ENCODE results near the gene SEC63.
"Not testable (repeated sequence)": the region's sequence is repeated elsewhere in the genome, so short reads cannot be mapped to it uniquely, and the experiment has no call there.

SEC63 gene

DNA sequence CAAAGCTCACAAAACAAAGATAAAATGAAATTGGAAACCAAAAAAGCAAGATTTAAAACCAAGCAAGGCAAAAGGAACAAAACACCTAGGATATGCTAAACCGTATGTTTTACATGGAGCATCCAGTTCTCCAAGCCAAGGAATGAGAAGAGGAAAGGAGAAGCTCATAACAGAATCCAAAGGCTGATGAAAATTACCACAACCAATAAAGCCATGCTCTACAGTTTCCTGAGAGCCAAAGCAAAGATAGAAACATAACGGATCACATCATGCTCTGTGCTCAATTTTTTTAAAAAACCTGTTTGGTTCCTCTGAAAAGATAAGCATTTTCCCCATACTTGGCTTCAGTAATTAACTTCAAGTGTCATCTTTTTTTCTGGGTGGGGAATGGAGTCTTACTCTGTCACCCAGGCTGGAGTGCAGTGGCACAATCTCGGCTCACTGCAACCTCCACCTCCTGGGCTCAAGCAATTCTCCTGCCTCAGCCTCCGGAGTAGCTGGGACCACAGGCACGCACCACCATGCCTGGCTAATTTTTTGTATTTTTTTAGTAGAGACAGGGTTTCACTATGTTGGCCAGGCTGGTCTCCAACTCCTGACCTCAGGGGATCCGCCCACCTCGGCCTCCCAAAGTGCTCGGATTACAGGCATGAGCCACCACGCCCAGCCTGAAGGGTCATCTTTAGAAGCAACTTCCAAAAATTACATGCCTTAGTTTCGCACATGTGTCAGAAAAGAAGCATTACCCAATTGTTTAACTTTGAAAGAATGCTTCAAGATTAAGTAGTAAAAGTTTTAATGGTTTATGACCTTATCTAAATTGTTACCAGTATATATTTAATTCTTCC is 31.1 kb downstream of the SEC63 start:
- not testable (repeated sequence) for DNase-seq

DNA sequence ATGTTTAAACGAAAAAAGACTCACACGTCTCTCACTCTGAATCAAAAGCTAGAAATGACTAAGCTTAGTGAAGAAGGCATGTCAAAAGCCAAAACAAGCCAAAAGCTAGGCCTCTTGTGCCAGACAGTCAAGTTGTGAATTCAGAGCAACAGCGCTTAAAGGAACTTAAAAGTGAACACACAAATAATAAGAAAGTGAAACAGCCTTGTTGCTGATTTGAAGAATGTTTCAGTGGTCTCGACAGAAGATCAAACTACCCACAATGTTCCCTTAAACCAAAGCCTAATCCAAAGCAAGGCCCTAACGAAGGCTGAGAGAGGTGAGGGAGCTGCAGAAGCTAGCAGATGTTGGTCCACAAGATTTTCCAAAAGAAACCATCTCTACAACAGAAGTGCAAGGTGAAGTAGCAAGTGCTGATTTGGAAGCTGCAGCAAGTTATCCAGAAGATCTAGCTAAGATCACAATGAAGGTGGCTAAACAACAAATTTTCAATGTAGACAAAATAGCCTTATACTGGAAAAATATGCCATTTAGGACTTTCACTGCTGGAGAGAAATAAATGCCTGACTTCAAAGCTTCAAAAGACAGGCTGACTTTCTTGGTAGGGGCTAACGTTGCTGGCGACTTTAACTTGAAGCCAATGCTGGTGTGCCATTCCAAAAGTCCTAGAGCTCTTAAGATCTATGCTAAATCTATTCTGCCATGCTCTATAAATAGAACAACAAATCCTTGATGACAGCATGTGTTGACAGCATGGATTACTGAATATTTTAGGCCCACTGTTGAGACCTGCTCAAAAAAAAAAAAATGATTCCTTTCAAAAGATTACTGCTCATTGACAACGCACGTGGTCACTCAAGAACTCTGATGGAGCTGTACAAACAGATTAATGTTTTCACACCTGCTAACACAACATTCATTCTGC is 40.3 kb downstream of the SEC63 start:
- DNase-seq = peak; percentile 47

GRCh38 chr6:107916961-107917360 is 41.0 kb downstream of the SEC63 start:
- not testable (repeated sequence) for DNase-seq

DNA sequence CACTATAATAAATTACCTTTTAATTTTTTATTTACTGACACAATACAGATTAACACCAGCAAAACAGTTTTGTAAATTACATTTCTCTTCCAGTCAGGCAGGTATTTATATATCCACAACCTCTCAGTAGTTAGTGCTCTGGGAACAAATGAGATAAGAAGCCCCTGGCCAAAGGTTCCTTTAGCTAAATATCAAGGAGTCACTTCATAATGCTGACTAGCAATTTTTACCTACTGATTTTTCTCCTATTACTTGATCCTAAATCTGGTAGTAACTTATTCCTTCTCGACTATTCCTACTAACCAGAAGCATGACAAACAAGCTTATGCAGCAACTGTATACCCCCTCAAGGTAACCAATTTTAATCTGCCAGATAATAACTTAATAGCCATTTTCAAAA is 46.3 kb downstream of the SEC63 start:
- DNase-seq = no peak

- DNase-seq = no peak
Measured at GRCh38 chr6:107894809-107895396, 63.1 kb downstream of the SEC63 start.

- not testable (repeated sequence) for DNase-seq
Measured at GRCh38 chr6:107890431-107890830, 67.6 kb downstream of the SEC63 start.

DNA sequence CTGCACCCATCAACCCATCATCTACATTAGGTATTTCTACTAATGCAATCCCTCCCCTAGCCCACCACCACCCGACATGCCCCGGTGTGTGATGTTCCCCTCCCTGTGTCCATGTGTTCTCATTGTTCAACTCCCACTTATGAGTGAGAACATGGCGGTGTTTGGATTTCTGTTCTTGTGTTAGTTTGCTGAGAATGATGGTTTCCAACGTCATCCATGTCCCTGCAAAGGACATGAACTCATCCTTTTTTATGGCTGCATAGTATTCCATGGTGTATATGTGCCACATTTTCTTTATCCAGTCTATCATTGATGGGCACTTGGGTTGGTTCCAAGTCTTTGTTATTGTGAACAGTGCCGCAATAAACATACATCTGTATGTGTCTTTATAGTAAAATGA is 72.1 kb downstream of the SEC63 start:
- not testable (repeated sequence) for DNase-seq

GRCh38 chr6:107879941-107880340 is 78.1 kb downstream of the SEC63 start:
- DNase-seq = no peak

- no peak for DNase-seq
Measured at GRCh38 chr6:107877968-107878367, 80.0 kb downstream of the SEC63 start.

DNA sequence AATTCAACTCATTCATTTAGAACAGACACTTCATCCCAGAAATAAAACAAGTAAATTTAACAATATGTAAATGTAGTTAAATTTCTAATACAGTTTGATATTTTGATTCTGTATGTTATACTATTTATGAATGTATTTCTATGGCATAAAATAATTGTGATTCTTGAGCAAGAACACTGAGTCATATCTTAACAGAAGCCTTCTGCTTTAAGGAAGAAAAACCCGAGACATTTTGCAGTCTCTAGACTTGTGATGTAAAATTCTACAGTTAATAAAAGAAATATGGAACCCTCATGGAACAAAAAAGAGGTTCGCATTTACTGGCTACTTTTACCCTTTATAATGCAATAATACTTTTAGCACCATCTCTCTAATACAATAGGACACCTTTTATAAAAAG is 86.0 kb downstream of the SEC63 start:
- DNase-seq = no peak

DNA sequence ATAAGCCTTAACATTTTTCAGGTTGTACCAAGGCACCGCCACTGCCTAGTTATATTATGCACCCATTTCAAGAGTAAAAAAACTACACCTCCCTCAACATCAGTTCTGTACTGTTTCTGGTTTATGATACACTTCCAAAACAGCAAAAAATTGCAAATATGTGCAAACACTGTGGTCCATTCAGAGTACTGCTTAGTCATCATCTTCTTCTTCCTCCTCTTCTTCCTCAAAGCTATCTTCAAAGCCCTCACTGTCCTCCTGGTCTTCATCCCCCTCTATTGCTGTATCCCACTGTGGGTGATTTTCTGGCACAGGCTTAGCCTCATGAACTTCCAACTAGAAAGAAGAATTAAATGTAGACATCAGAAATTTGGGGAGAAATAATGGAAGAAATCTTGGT is 86.5 kb downstream of the SEC63 start:
- not testable (repeated sequence) for DNase-seq

- no peak for DNase-seq
Measured at GRCh38 chr6:107871016-107871415, 87.0 kb downstream of the SEC63 start.

DNA sequence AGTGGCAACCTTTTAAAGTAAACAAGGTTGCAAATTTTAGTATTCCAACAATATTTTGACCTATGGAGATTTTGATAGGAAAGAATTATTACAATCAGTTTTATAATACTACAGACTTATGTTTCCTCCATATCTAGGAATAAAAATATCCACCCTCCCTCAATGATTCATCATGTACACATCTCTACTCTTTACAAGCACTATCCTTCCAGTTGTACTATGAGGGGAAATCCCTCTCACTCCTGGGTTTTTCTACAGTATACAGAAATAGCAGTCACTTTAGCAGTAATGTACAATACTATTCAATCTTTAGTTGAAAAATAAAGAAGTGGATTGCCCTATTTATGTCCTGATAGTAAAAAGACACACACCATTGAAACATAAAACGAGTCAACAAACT is 87.6 kb downstream of the SEC63 start:
- no peak for DNase-seq

- peak; percentile 46 for DNase-seq
Measured at GRCh38 chr6:107869871-107870270, 88.1 kb downstream of the SEC63 start.

GRCh38 chr6:107868867-107869611 is 89.0 kb downstream of the SEC63 start:
- no peak for DNase-seq

GRCh38 chr6:107867302-107867615 is 90.7 kb downstream of the SEC63 start:
- DNase-seq = no peak

DNA sequence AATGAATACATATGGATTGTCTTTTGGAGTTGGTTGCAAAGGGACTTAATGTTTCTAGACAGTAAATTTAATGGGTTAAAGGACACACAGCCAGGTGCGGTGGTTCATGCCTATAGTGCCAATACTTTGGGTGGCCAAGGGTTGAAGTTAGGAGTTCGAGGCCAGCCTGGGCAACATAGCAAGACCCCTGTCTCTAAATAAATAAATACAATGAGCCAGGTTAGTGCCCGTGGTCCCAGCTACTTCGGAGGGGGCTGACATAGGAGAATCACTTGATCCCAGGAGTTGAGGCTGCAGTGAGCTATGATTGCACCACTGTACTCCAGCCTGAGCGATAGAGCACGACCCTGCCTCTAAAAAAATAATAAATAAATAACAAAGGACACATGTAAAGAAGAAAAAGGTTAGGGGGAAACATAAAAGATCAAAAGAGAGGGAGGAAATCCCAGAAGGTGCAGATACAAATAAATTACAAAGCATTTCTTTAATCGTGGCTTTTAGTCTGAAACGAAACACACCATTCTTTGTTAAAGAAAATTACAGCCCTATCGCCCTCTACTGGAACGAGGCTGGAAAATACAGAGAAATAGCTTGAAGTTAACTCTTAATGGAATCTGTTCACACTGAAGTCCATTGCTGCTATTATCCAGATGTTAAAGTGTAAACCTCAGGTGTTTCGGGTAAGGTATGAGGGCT is 91.3 kb downstream of the SEC63 start:
- peak; percentile 69 for DNase-seq

DNA sequence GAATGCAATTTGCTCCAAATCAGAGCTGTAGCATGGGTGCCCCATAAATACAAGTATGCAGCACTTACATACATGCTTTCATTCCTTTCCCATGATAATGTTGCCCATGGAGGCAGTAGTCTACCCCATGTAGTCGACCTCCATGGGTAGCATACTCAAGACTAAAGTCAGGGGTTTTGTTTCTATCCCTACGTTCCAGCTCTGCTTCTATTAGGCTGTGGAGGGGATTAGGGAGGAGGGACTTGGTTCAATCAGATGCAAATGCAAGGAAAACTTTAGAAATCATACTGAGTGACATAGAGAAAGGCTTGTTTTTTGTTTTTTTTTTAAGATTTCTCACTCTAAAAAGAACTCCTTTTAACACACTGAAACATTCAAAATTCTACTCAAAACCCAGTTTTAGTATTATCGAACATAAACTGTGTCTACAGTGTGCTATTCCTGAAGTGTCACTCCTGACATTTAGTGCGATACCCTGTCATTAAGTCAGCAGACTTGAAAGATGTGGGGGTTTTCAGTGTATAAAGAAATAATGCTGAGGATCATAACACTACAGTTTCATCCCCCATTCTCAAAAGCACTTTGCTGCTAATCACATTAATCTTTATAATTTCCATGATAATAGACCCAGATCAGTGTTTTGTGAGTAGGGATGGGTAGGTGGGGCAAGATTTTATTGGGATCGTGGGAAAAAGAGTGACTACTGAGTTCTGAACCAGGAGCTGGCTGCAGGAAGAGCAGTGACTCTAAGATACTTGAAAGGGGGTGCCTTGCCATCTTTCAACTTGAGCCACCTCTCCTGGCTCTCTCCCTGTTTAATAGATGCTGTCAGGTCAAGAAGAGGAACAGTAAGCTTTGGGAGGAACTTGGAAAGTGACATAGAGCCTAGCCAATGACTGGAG is 93.5 kb downstream of the SEC63 start:
- no peak for DNase-seq

DNA sequence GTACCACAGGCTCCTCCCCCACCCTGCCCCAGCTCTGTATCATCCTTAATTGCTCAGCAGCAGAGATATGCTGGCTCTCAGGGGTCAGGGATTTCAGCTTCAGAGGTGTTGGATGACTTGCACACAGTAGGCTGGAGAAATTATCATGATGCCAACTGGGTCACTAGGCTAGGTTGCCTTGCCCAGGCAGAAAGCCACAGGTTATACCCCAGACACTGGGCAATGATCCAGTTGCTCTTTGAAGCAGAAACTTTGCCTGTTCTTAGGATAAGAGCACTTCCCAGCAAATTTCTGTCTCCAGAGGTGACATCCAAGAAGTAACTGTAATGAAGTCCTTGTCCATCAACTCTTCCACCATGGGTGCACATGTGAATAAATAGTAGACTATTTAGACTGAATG is 95.6 kb downstream of the SEC63 start:
- DNase-seq = peak; percentile 15

- DNase-seq = not testable (repeated sequence)
Measured at GRCh38 chr6:107860963-107861362, 97.0 kb downstream of the SEC63 start.

- peak; percentile 40 for DNase-seq
Measured at GRCh38 chr6:107860144-107860543, 97.9 kb downstream of the SEC63 start.
